ENCODE measurements around the gene THSD4.

GRCh38 chr15:71596672-71597071, 481.4 kb downstream of the THSD4 start:
- TF ChIP-seq, protein P1, sequence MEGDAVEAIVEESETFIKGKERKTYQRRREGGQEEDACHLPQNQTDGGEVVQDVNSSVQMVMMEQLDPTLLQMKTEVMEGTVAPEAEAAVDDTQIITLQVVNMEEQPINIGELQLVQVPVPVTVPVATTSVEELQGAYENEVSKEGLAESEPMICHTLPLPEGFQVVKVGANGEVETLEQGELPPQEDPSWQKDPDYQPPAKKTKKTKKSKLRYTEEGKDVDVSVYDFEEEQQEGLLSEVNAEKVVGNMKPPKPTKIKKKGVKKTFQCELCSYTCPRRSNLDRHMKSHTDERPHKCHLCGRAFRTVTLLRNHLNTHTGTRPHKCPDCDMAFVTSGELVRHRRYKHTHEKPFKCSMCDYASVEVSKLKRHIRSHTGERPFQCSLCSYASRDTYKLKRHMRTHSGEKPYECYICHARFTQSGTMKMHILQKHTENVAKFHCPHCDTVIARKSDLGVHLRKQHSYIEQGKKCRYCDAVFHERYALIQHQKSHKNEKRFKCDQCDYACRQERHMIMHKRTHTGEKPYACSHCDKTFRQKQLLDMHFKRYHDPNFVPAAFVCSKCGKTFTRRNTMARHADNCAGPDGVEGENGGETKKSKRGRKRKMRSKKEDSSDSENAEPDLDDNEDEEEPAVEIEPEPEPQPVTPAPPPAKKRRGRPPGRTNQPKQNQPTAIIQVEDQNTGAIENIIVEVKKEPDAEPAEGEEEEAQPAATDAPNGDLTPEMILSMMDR (IDR thresholded peaks at IDR 0.05): no peak
- no peak for TF ChIP-seq SIN3A (IDR thresholded peaks at IDR 0.05; ENCODE audit: borderline replicate concordance, insufficient read depth, low read depth, low read length)
- TF ChIP-seq POLR2AphosphoS5 (IDR thresholded peaks at IDR 0.05; ENCODE audit: low read depth, low read length): no peak
- no peak for TF ChIP-seq REST (IDR thresholded peaks at IDR 0.05; ENCODE audit: insufficient read depth in 1 of 2, low read depth in 2 of 2, low read length in 1 of 2)
